K562 (cell line): ENCODE measurements around the gene NPFFR1. TPM values are rescaled to one million over a fixed set of nuclear protein-coding genes. Genes with fewer than 3 reads are reported as not detected.

Experiments
- BHLHE40 ChIP-seq: IDR thresholded peaks from 2 replicates; pipeline ENCODE4 v1.6.1; 2011; ENCODE audit warnings: low read length, improper control_type of control experiment
- BRD4 ChIP-seq: fragments of 200-600 bp; sonication (generic); IDR thresholded peaks from 2 replicates; pipeline ENCODE4 v1.6.1; 2017; ENCODE audit warnings: inconsistent platforms
- ETS1 ChIP-seq: conservative IDR thresholded peaks from 2 replicates; pipeline ENCODE4 v1.6.1; 2011; ENCODE audit warnings: low read depth, mild to moderate bottlenecking, low read length; ENCODE audit not compliant: control insufficient read depth
- FOXM1 ChIP-seq, 2 experiments: fragments of 450-650 bp in 1 of 2; sonication (generic) in 1 of 2; formaldehyde crosslinking in 1 of 2; IDR thresholded peaks; 2 replicates each; pipeline versions ENCODE4 v1.6.1 to v1.9.0; 2017 to 2022; ENCODE audit warnings: low read depth in 2 of 2, mild to moderate bottlenecking in 2 of 2, missing genetic modification reagents in 1 of 2, moderate library complexity in 1 of 2
- HDAC2 ChIP-seq: fragments of 450-650 bp; IDR thresholded peaks from 2 replicates; pipeline ENCODE4 v1.6.1; 2016; ENCODE audit warnings: mild to moderate bottlenecking
- HDAC8 ChIP-seq: fragments of 450-650 bp; IDR thresholded peaks from 2 replicates; pipeline ENCODE4 v1.6.1; 2016; ENCODE audit warnings: mild to moderate bottlenecking, missing genetic modification characterization, moderate library complexity, missing compliant biosample characterization
- HMBOX1 ChIP-seq: sonication (generic); IDR thresholded peaks from 2 replicates; pipeline ENCODE4 v1.6.1; 2016
- HOXB6 ChIP-seq: fragments of 250-450 bp; sonication (Bioruptor Pico); IDR thresholded peaks from 2 replicates; pipeline ENCODE4 v1.5.1; 2022; ENCODE audit warnings: mild to moderate bottlenecking, borderline replicate concordance
- KAT7 ChIP-seq: sonication (generic); formaldehyde crosslinking; IDR thresholded peaks from 2 replicates; pipeline ENCODE4 v1.8.0; 2022; ENCODE audit warnings: missing genetic modification reagents, mild to moderate bottlenecking, borderline replicate concordance
- NFYB ChIP-seq: IDR thresholded peaks from 2 replicates; pipeline ENCODE4 v1.6.1; 2011; ENCODE audit warnings: mild to moderate bottlenecking, moderate library complexity; ENCODE audit not compliant: insufficient read length; ENCODE audit errors: extremely low read depth
- PHTF2 ChIP-seq: fragments of 250-450 bp; sonication (Bioruptor Pico); IDR thresholded peaks from 2 replicates; pipeline ENCODE4 v1.5.0; 2021; ENCODE audit warnings: mild to moderate bottlenecking
- TBL1XR1 ChIP-seq, 2 experiments: IDR thresholded peaks; 2 replicates each; pipeline ENCODE4 v1.6.1; 2012; ENCODE audit warnings: improper control_type of control experiment in 2 of 2, low read length in 2 of 2, mild to moderate bottlenecking in 1 of 2
- XRCC4 ChIP-seq: IDR thresholded peaks from one replicate; pipeline ENCODE4 v1.6.1; 2011; ENCODE audit not compliant: insufficient read depth, insufficient read length; ENCODE audit errors: extremely low read depth
- ZKSCAN8 ChIP-seq: fragments of 200-800 bp; sonication (Bioruptor generic); IDR thresholded peaks from 2 replicates; pipeline ENCODE4 v1.6.1; 2016; ENCODE audit warnings: missing genetic modification characterization, missing compliant biosample characterization
- polyA plus RNA-seq, 8 experiments: library from polyadenylated mRNA; depleted of rRNA in 4 of 8; stranded (reverse) in 5 of 8; unstranded in 3 of 8; fragments of >200 nt; fragmentation: Nextera tagmentation in 2 of 8; fragmentation: Illumina TruSeq in 1 of 8; extraction: Ambion mirVana in 2 of 8; extraction: Trizol in 1 of 8; gene quantifications; 2 replicates each; pipeline versions ENCODE4 v1.2.1 to v1.2.3, GENCODE V29; 2011 to 2014; ENCODE audit warnings: inconsistent platforms in 1 of 8, missing spikeins in 1 of 8
- total RNA-seq, 7 experiments: library from RNA; depleted of rRNA in 6 of 7; stranded (reverse); fragments of >200 nt in 6 of 7; fragmentation: Illumina TruSeq in 2 of 7; extraction: Trizol in 2 of 7; gene quantifications; 2 replicates each; pipeline versions ENCODE4 v1.2.1 to v1.2.3, GENCODE V29; 2011 to 2021; ENCODE audit warnings: low replicate concordance in 1 of 7
- TF ChIP-seq, protein P1 (sequence below): fragments of 450-650 bp; IDR thresholded peaks from 2 replicates; pipeline ENCODE4 v1.6.1; 2018; ENCODE audit warnings: mild to moderate bottlenecking, low read depth; ENCODE audit not compliant: partially characterized antibody
- TF ChIP-seq, protein P2 (sequence below): fragments of 200-800 bp; sonication (Bioruptor generic); IDR thresholded peaks from 2 replicates; pipeline ENCODE4 v1.6.1; 2017; ENCODE audit warnings: missing genetic modification characterization, missing compliant biosample characterization
- TF ChIP-seq, protein P3 (sequence below): sonication (generic); formaldehyde crosslinking; IDR thresholded peaks from 2 replicates; pipeline ENCODE4 v1.8.0; 2023; ENCODE audit warnings: mild to moderate bottlenecking, missing genetic modification reagents

NPFFR1 gene
- total and polyA plus RNA-seq, 9 of the 15 experiments (the other 6 are each of a cell fraction or from before 2014, with no cell fraction given): under 0.01 TPM; not detected in 8

DNA sequence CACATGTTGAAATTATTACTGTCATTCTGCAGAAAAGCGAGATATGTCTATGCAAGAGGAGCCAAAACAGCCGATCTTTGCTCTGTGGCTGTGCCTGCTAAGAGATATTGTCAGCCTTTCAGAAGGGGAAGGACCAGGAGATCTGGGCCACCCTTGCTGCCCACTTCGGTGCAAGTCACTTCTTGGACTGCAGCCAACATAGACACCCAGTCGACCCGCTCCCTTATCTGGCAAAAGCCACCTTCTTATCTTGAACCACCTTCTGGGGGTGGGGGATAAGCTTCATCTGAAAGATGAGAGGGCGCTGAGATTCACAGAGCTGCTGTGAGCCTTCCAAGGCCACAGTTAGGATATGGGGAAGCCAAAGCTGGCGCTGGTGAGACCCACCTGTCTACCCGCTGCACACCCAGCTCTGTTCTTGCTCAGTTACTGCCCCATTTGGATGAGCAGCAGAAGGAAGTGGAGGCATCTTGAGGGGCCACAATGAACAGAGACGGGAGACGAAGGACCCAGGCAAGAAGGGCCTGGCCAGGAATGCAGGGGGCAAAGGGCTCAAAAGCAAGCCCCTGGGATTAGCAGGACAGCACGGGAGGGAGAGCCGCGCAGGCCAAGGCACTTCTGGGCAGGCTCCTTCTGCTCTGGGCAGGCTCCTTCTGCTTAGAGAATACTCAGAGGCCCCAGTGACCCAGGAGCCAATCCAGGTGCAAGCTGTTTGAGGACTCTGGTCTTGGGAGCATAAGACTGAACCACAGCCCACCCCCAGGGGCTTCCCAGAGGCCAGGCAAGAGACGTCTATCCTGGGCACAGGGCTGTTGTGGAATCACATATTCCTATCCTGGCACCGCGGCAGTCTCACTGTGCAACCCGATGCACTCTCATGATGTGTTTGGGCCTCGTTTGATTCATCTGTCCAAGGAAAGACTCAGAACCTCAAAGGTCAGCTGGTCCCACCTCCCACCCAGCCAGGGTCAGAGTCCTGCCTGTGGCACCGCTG is 38.4 kb upstream of the NPFFR1 start (continued):
- TF ChIP-seq, protein P1, sequence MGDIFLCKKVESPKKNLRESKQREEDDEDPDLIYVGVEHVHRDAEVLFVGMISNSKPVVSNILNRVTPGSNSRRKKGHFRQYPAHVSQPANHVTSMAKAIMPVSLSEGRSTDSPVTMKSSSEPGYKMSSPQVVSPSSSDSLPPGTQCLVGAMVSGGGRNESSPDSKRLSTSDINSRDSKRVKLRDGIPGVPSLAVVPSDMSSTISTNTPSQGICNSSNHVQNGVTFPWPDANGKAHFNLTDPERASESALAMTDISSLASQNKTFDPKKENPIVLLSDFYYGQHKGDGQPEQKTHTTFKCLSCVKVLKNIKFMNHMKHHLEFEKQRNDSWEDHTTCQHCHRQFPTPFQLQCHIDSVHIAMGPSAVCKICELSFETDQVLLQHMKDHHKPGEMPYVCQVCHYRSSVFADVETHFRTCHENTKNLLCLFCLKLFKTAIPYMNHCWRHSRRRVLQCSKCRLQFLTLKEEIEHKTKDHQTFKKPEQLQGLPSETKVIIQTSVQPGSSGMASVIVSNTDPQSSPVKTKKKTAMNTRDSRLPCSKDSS: no peak
- TF ChIP-seq HDAC8 (tag): no peak
- no peak for TF ChIP-seq FOXM1 (IDR thresholded peaks at IDR 0.05; ENCODE audit: low read depth)
- TF ChIP-seq FOXM1 (CRISPR knock-in tag; IDR thresholded peaks at IDR 0.05; ENCODE audit: low read depth): no peak
- no peak for TF ChIP-seq HMBOX1
- TF ChIP-seq BHLHE40: 0 out of 2 replicates have a peak, but pooled peaks have one; percentile 17
- no peak for TF ChIP-seq NFYB
- TF ChIP-seq, protein P2, sequence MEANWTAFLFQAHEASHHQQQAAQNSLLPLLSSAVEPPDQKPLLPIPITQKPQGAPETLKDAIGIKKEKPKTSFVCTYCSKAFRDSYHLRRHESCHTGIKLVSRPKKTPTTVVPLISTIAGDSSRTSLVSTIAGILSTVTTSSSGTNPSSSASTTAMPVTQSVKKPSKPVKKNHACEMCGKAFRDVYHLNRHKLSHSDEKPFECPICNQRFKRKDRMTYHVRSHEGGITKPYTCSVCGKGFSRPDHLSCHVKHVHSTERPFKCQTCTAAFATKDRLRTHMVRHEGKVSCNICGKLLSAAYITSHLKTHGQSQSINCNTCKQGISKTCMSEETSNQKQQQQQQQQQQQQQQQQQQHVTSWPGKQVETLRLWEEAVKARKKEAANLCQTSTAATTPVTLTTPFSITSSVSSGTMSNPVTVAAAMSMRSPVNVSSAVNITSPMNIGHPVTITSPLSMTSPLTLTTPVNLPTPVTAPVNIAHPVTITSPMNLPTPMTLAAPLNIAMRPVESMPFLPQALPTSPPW (CRISPR knock-in tag): peak; percentile 60; the same call in 1 of the 2 replicates
- no peak for TF ChIP-seq XRCC4
- no peak for TF ChIP-seq HOXB6 (CRISPR knock-in tag)
- TF ChIP-seq KAT7 (CRISPR knock-in tag): no peak
- TF ChIP-seq TBL1XR1 (IDR thresholded peaks at IDR 0.05; ENCODE audit: low read length in 2 of 2): no peak
- TF ChIP-seq, protein P3, sequence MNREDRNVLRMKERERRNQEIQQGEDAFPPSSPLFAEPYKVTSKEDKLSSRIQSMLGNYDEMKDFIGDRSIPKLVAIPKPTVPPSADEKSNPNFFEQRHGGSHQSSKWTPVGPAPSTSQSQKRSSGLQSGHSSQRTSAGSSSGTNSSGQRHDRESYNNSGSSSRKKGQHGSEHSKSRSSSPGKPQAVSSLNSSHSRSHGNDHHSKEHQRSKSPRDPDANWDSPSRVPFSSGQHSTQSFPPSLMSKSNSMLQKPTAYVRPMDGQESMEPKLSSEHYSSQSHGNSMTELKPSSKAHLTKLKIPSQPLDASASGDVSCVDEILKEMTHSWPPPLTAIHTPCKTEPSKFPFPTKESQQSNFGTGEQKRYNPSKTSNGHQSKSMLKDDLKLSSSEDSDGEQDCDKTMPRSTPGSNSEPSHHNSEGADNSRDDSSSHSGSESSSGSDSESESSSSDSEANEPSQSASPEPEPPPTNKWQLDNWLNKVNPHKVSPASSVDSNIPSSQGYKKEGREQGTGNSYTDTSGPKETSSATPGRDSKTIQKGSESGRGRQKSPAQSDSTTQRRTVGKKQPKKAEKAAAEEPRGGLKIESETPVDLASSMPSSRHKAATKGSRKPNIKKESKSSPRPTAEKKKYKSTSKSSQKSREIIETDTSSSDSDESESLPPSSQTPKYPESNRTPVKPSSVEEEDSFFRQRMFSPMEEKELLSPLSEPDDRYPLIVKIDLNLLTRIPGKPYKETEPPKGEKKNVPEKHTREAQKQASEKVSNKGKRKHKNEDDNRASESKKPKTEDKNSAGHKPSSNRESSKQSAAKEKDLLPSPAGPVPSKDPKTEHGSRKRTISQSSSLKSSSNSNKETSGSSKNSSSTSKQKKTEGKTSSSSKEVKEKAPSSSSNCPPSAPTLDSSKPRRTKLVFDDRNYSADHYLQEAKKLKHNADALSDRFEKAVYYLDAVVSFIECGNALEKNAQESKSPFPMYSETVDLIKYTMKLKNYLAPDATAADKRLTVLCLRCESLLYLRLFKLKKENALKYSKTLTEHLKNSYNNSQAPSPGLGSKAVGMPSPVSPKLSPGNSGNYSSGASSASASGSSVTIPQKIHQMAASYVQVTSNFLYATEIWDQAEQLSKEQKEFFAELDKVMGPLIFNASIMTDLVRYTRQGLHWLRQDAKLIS: no peak
- TF ChIP-seq ETS1: no peak
- no peak for TF ChIP-seq BRD4
- TF ChIP-seq PHTF2 (CRISPR knock-in tag): no peak
- no peak for TF ChIP-seq ZKSCAN8 (CRISPR knock-in tag)
- TF ChIP-seq HDAC2: peak; percentile 66
